Tibial artery (tissue), 4 donors: ENCODE measurements around the gene SCYGR2.

ENCODE experiments used
- DNase-seq, 2 donors: peaks; one replicate each; pipeline ENCODE4 v3.0.0-alpha.2; 2019
- H3K27ac ChIP-seq, 2 donors: fragments of 200-600 bp; sonication (generic) in 1 of 2; 1 replicate in 1 of 2; 2 replicates in 1 of 2; pipeline ENCODE4 v1.5.1; 2018 to 2019; ENCODE audit warnings: mild to moderate bottlenecking in 1 of 2
- H3K27me3 ChIP-seq, 2 donors: fragments of 200-600 bp; sonication (generic) in 1 of 2; one replicate each; pipeline versions ENCODE4 v1.5.1 to v1.6.0; 2016 to 2019
- H3K36me3 ChIP-seq, 3 donors: fragments of 200-600 bp; sonication (generic) in 2 of 3; one replicate each; pipeline ENCODE4 v1.5.1; 2016 to 2019; ENCODE audit warnings: mild to moderate bottlenecking in 2 of 3
- H3K4me1 ChIP-seq, 4 donors: fragments of 200-600 bp; sonication (generic) in 2 of 4; 1 replicate in 3 of 4; 2 replicates in 1 of 4; pipeline ENCODE4 v1.5.1; 2016 to 2019
- H3K4me3 ChIP-seq, 2 donors: fragments of 200-600 bp; sonication (generic) in 1 of 2; 1 replicate in 1 of 2; 2 replicates in 1 of 2; pipeline ENCODE4 v1.5.1; 2018 to 2019; ENCODE audit warnings: mild to moderate bottlenecking in 2 of 2
- H3K9me3 ChIP-seq, 3 donors: fragments of 200-600 bp; sonication (generic) in 1 of 3; one replicate each; pipeline ENCODE4 v1.5.1; 2016 to 2019
- intact Hi-C: fragments of 100-400 bp; cut with DNase I; formaldehyde crosslinking; loops from one replicate; pipeline ENCODE4 v1.15.0; 2023; ENCODE audit warnings: low total_unique reads
- TF ChIP-seq, protein P1 (sequence below), 2 experiments: fragments of 200-600 bp in 1 of 2; fragments of 450-650 bp in 1 of 2; IDR thresholded peaks; one replicate each; pipeline ENCODE4 v1.5.1; 2017 to 2019; ENCODE audit warnings: antibody characterized with exemption in 2 of 2, mild to moderate bottlenecking in 1 of 2, moderate library complexity in 1 of 2

Gene SCYGR2

DNA sequence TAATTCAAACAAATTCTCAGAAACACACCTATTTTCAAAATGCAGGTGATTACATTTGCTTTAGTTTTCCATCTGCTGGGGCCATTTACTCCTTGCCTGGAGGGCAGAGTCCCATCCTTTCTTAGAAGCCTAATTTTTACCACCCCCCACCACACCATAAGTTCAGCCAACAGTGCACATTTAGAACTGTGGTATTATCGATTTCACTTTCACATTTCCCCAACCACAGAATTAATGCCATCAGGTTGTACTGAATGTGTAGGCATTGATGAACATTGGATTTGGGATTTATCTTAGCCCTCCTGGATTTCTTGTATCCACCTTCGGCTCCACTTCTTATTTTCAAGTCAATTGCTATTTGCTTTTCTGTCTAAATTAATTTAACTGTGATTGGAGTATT, 11.4 kb downstream of the SCYGR2 start:
- no peak overlapping the region for H3K4me3 ChIP-seq
- no peaks in the 10 kb centered on the region for H3K27me3 ChIP-seq
- no peaks in the 10 kb centered on the region for H3K36me3 ChIP-seq
- no peaks in the 10 kb centered on the region for H3K4me1 ChIP-seq
- TF ChIP-seq, protein P1, sequence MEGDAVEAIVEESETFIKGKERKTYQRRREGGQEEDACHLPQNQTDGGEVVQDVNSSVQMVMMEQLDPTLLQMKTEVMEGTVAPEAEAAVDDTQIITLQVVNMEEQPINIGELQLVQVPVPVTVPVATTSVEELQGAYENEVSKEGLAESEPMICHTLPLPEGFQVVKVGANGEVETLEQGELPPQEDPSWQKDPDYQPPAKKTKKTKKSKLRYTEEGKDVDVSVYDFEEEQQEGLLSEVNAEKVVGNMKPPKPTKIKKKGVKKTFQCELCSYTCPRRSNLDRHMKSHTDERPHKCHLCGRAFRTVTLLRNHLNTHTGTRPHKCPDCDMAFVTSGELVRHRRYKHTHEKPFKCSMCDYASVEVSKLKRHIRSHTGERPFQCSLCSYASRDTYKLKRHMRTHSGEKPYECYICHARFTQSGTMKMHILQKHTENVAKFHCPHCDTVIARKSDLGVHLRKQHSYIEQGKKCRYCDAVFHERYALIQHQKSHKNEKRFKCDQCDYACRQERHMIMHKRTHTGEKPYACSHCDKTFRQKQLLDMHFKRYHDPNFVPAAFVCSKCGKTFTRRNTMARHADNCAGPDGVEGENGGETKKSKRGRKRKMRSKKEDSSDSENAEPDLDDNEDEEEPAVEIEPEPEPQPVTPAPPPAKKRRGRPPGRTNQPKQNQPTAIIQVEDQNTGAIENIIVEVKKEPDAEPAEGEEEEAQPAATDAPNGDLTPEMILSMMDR (IDR thresholded peaks at IDR 0.05) = no peak
- no peak overlapping the region for H3K27ac ChIP-seq
- DNase-seq = no peak
- intact Hi-C loops = no loop called here
- H3K9me3 ChIP-seq = no peaks in the 10 kb centered on the region

DNA sequence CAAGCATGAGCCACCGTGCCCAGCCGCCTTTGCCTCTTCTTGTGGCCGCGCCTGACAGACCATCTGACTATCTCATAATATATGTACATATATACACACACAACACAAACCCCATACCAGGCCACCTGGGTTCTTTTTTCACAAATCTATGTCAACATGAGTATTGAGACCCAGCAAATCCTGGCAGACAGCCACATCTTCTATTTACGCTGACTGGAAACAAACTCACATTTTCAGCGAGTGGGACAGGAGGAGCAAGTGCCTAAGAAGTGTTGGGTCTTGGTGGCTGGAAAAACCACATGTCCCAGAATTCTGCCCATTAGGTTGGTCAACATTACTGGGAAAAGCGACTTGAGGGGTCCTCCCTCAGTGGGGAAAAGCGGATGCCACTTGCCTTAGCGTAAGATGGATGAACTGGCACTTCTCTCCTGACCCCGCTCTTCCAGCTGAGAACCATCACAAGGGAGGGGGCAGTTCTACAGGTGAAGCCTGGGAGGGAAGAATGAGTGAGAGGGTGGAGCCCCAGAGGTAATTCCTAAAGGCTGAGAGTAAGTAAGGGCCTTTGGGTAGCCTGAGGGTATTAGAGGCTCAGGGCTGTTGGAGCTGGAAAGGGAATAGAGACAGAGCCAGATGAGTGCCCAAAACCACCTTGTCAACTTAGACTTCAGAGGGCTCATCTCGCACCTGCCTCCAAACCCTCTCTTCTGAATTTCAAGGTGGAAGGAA, 14.0 kb downstream of the SCYGR2 start:
- Histone ChIP-seq H3K27ac (no peak overlapping the region), H3K36me3 (no peaks in the 10 kb centered on the region), H3K27me3 (no peaks in the 10 kb centered on the region), H3K4me3 (no peak overlapping the region), H3K9me3 (no peaks in the 10 kb centered on the region), H3K4me1 (no peaks in the 10 kb centered on the region)
- intact Hi-C loops = no loop called here
- TF ChIP-seq, protein P1 (IDR thresholded peaks at IDR 0.05) = no peak
- DNase-seq = no peak

DNA sequence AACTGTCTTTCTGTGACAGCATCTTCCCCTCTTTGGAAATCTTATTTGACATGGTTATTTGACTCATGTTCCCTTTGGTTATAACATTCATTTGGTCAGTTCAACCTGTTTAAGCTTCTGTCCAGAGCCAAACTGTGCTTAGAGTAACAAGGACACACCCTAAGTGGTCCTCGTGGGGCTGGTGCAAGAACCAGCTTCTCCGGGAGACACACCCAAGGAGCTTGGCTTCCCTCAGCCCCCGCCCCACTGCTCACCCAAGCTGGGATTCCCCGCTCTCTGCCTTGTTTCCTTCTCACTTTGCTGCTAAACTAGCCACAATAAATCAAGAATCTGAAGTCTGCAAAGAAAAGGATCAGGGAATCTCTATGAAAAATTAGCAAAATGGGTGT, 14.6 kb downstream of the SCYGR2 start:
- Histone ChIP-seq H3K4me3 (no peak overlapping the region), H3K4me1 (no peaks in the 10 kb centered on the region), H3K36me3 (no peaks in the 10 kb centered on the region), H3K27ac (no peak overlapping the region), H3K9me3 (no peaks in the 10 kb centered on the region), H3K27me3 (no peaks in the 10 kb centered on the region)
- intact Hi-C loops = no loop called here
- no peak for DNase-seq
- TF ChIP-seq, protein P1 (IDR thresholded peaks at IDR 0.05) = no peak

DNA sequence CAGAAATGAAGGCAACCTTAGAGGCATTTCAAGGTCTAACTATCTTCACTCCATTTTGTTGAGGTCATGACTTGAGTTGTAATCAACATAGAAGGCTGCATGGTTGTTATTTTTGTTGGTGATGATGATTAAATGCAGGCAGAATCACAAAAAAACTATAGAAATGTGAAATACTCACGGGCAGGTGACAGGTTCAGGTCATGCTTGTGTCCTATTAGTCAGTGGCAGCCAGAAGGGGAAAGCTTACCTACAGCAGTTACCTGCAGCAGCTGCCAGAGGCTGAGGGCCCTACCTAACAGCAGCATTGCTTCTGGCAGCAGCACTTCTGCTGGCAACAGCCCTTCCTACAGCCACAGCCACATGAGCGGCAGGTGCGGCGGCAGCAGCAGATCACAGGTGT, 15.6 kb downstream of the SCYGR2 start:
- H3K27ac ChIP-seq = no peak overlapping the region
- TF ChIP-seq, protein P1 (IDR thresholded peaks at IDR 0.05) = no peak
- intact Hi-C loops = no loop called here
- no peaks in the 10 kb centered on the region for H3K27me3 ChIP-seq
- no peak overlapping the region for H3K4me3 ChIP-seq
- DNase-seq = no peak
- no peaks in the 10 kb centered on the region for H3K36me3 ChIP-seq
- H3K4me1 ChIP-seq = no peaks in the 10 kb centered on the region
- no peaks in the 10 kb centered on the region for H3K9me3 ChIP-seq

DNA sequence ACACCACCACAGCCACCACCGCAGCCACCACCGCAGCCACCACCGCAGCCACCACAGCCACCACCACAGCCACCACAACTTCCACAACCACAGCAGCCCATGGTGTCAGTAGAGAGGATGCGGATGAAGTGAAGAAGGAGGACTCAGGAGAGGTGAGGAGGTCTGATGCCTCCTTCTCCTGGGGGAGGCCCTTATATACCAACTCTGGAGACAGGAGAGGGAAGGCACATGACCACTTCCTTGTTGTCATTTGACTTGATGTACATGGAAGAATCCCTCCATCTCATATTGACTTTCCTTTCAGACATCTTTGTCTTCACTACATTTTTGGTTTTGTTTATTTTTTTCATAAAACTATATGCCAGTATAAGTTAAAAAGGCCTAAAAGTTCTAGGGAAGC, 16.0 kb downstream of the SCYGR2 start, which contains the start of gene SCYGR3:
TSS of gene SCYGR3 (minus strand) at position 101 of the 400 bp plus-strand sequence. CDS start at position 101, 0 bp downstream.
- no peak for DNase-seq
- no peaks in the 10 kb centered on the region for H3K36me3 ChIP-seq
- intact Hi-C loops = no loop called here
- no peaks in the 10 kb centered on the region for H3K4me1 ChIP-seq
- no peaks in the 10 kb centered on the region for H3K27me3 ChIP-seq
- H3K27ac ChIP-seq = no peak within 1 kb of the TSS
- H3K9me3 ChIP-seq = no peaks in the 10 kb centered on the region
- TF ChIP-seq, protein P1 (IDR thresholded peaks at IDR 0.05) = no peak
- H3K4me3 ChIP-seq = no peak within 1 kb of the TSS
